Measurements from ENCODE around the gene CTRB1.

CTRB1 gene

DNA sequence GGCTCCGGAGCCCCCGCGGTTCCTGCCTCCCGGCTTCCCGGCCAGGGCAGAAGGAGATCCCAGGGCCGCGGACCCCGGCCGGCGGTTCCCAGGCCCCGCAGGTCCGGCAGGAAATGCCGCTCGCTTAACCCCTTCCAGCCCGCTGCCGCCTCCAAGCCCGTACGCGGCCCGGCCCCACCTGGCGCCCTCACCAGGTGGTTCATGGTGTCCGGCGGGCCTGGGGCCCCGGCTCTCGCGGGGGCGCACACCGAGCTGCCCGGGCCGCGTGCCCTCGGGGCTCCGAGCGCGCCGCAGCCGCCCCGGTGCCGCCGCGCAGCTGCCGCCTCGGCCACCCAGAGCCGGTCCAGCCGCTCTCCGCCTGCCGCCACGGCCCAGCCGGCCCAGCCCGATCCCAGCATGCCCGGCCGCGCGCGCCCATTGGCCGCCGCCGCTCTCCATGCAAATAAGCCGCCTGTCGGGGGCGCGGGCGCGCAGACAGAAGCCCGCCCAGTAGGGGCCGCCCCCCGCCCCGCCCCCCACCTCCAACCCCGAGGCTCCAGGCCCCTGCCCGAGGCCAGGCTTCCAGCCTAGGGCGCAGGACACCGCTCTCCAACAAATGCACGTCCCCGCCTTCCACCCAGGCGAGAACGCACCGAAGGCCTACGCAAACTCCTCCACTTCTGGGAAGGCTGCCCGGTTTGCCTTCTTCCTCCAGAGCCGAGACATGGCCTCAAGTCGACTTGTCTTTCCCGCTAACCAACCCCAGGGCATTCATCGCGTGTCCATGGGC, 32.7 kb downstream of the CTRB1 start, which contains the start of gene BCAR1:
TSS of gene BCAR1 (minus strand) at position 345 of the 769 bp plus-strand sequence. CDS start at position 203, 142 bp downstream.
- H3K9me3 Mint-ChIP-seq: no peaks in the 10 kb centered on the region
- H3K27me3 Mint-ChIP-seq: peaks cover 83% of the 10 kb centered on the region
- peaks cover 6% of the 10 kb centered on the region for H3K4me1 Mint-ChIP-seq
- H3K36me3 Mint-ChIP-seq (ENCODE audit: insufficient read depth): no peaks in the 10 kb centered on the region
- ATAC-seq (replicated peaks; ENCODE audit: extremely low read depth, poor library complexity, severe bottlenecking): no peak
- peak within 1 kb of the TSS; percentile 66 for H3K4me3 Mint-ChIP-seq
- no peak for DNase-seq (ENCODE audit: low spot score in 2 of 2)
- no peak within 1 kb of the TSS for H3K27ac Mint-ChIP-seq (ENCODE audit: low read depth)

DNA sequence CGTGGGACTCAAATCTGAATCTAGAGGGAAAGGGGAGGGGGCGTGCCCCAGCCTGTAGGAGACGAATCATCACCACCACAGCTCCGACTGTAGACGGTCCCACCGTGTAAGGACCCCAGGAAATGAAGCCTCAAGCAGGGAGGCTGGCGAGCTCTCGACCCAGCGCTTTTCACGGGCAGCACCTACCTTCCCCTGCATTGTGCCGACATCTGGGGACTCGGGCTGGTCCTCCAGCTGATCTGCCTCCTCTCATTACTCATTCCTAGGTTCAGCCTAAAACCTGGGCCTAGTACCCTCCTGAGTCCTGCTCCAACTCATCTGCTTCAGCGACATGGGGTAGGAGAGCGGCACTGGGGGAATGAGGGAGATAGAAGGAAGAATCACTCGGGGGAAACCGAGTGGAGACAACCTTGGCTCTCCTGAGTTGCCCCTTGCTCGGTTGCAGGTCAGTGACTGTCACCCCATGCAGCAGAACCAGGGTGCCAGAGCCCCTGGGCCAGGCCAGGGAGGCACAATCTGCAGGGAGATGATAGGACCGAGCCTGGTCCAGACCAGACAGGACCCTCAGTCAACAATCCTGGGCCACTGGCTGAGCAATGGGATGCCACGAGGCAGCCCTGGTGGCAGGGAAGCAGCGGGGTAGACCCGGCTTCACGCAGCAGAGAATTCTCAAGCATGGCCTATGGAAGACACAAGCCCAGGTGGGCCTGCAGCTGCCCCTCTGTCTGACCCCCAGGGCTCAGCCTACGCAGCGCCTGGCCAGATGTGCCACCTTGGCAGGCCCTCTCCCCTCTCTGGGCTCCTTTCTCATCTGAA, 33.5 kb downstream of the CTRB1 start:
- ATAC-seq (replicated peaks; ENCODE audit: extremely low read depth, poor library complexity, severe bottlenecking): no peak

DNA sequence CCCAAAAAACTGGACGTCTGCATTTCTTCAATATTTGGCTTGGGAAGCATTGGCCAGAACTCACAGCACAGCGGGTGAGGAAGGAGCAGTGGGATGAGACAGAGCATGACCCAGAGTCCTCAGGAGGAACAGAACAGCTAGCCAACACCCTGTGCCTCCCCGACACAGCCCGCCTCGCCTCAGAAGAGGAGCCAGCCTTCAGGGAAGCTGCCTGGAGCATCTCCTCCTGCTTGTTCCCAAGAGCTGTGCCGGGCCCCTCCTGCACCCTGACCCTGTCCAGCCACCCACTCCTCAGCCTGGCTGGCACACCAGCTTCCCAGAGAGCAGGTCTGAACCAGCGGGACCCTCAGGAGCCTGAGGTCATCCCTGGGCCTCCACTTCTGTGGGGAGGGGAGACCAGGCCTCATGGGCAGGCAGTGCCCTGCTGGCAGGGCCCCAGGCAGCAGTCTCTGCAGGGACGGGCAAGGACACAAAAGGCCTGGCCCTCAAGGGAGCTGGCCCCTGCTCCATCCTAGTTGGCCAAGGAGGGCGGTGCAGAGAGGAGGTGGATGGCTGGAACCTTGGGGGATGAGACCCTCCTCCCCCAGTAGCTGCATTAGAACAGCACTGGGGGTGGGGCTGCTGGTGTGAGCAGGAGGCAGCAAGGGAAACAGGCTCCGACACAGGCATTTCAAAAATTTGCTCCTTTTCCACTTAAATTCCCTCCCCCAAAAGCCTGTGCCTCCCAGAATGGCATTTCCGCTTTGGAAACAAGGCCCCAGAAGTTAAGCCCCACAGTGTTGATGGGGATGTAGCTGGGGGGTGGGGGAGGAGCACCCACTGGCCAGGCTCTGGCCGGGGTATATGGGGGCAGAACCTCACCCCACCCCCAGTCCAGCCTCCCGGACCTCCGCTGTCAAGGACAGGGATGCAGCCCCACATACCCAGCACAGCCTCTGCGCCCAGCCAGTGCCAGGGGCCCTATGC, 34.4 kb downstream of the CTRB1 start:
- DNase-seq (ENCODE audit: low spot score in 2 of 2): no peak
- Mint-ChIP-seq H3K27me3 (peaks cover 79% of the 10 kb centered on the region), H3K4me1 (peaks cover 4% of the 10 kb centered on the region), H3K4me3 (no peak overlapping the region), H3K9me3 (no peaks in the 10 kb centered on the region), H3K36me3 (ENCODE audit: insufficient read depth) (no peaks in the 10 kb centered on the region), H3K27ac (ENCODE audit: low read depth) (no peak overlapping the region)
- ATAC-seq (replicated peaks; ENCODE audit: extremely low read depth, poor library complexity, severe bottlenecking): no peak

More for the DNA sequence above, 33.5 kb downstream of the CTRB1 start:
- Mint-ChIP-seq H3K9me3 (no peaks in the 10 kb centered on the region), H3K4me3 (peak overlapping the region; percentile 66), H3K4me1 (peaks cover 6% of the 10 kb centered on the region), H3K36me3 (ENCODE audit: insufficient read depth) (no peaks in the 10 kb centered on the region), H3K27me3 (peaks cover 79% of the 10 kb centered on the region), H3K27ac (ENCODE audit: low read depth) (no peak overlapping the region)
- no peak for DNase-seq (ENCODE audit: low spot score in 2 of 2)

DNA sequence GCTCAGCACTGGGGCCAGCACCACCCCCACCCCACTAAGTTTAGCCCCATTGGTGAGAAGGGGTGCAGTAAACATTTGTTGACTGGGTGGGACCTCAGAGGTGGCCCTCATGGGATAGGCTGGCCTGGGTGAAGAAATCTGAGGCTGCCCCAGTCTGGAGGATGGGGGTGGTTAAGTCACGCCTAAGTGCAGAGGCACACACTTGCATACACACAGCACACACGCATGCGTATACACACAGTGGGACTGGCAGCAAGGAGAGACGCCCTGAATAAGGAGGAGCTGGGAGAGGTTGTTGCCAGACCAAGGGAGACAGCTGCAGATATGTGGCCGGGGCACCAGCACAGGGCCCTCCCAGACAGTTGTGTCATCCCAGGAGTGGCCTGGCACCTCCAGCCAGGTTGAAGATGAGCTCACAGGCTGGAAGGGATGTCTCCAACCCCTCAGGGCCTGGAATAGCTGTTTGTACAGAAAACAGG, 35.6 kb downstream of the CTRB1 start:
- no peaks in the 10 kb centered on the region for H3K36me3 Mint-ChIP-seq (ENCODE audit: insufficient read depth)
- no peak for ATAC-seq (replicated peaks; ENCODE audit: extremely low read depth, poor library complexity, severe bottlenecking)
- no peak for DNase-seq (ENCODE audit: low spot score in 2 of 2)
- peaks cover 71% of the 10 kb centered on the region for H3K27me3 Mint-ChIP-seq
- H3K4me3 Mint-ChIP-seq: no peak overlapping the region
- H3K4me1 Mint-ChIP-seq: no peaks in the 10 kb centered on the region
- no peak overlapping the region for H3K27ac Mint-ChIP-seq (ENCODE audit: low read depth)
- H3K9me3 Mint-ChIP-seq: no peaks in the 10 kb centered on the region

DNA sequence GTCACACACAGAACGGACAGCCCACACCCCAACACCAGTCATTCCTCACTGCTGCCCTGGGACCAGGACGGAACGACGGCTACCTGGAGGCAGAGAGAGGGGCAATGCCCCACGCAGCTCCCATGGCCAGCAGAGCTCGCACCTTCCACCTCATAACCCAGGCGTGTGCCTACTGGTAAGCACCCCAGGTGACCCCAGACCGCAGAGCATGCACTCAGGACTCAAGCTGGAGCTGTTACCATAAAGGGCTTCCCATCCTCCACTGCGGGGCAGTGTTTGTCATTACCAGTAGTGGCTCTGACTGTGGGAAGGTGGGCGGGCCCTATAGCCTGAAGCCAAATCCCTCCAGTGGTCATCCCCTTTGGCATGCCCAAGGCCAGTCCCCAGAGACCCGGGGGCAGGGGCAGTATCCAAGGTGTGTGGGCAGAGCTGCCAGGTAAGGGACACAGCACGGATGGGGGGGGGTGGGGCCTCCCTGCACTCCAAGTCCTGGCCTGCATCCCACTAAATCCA, 37.3 kb downstream of the CTRB1 start:
- no peak overlapping the region for H3K4me3 Mint-ChIP-seq
- no peaks in the 10 kb centered on the region for H3K36me3 Mint-ChIP-seq (ENCODE audit: insufficient read depth)
- H3K27ac Mint-ChIP-seq (ENCODE audit: low read depth): no peak overlapping the region
- H3K4me1 Mint-ChIP-seq: no peaks in the 10 kb centered on the region
- no peaks in the 10 kb centered on the region for H3K9me3 Mint-ChIP-seq
- no peak for DNase-seq (ENCODE audit: low spot score in 2 of 2)
- H3K27me3 Mint-ChIP-seq: peaks cover 59% of the 10 kb centered on the region
- no peak for ATAC-seq (replicated peaks; ENCODE audit: extremely low read depth, poor library complexity, severe bottlenecking)

DNA sequence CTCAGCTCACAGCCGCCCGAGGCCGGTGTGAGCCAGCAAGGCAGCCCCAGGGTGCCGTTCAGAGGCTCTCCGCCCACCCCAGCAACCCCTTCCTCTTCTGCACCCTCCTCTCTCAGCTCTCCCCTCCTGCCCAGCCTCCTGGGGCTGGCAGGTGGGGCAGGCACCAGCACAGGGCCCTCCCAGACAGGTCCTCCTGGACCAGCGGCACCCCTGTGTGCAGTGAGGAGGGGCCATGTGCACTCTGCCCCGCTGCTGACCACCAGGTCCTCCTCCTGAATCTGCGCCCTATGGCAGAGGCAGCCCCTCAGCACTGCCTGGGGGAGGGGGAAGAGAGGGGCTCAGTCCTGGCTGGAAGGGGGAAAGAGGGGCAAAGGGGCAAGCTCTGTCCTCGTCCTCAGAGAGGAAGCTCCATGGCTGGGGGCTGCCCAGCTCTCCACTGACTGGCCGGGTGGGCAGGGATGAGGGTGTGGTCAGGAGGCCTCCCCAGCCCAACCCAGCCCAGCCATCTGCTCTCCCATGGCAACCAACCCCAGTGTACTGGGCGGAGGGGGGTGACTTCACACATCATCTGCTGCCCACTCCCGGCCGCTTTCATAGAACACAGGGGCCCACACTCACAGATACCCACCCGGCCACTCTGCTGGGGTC, 38.0 kb downstream of the CTRB1 start:
- H3K36me3 Mint-ChIP-seq (ENCODE audit: insufficient read depth): no peaks in the 10 kb centered on the region
- no peak for DNase-seq (ENCODE audit: low spot score in 2 of 2)
- H3K9me3 Mint-ChIP-seq: no peaks in the 10 kb centered on the region
- no peak for ATAC-seq (replicated peaks; ENCODE audit: extremely low read depth, poor library complexity, severe bottlenecking)
- peaks cover 60% of the 10 kb centered on the region for H3K27me3 Mint-ChIP-seq
- no peaks in the 10 kb centered on the region for H3K4me1 Mint-ChIP-seq
- H3K4me3 Mint-ChIP-seq: no peak overlapping the region
- H3K27ac Mint-ChIP-seq (ENCODE audit: low read depth): no peak overlapping the region

DNA sequence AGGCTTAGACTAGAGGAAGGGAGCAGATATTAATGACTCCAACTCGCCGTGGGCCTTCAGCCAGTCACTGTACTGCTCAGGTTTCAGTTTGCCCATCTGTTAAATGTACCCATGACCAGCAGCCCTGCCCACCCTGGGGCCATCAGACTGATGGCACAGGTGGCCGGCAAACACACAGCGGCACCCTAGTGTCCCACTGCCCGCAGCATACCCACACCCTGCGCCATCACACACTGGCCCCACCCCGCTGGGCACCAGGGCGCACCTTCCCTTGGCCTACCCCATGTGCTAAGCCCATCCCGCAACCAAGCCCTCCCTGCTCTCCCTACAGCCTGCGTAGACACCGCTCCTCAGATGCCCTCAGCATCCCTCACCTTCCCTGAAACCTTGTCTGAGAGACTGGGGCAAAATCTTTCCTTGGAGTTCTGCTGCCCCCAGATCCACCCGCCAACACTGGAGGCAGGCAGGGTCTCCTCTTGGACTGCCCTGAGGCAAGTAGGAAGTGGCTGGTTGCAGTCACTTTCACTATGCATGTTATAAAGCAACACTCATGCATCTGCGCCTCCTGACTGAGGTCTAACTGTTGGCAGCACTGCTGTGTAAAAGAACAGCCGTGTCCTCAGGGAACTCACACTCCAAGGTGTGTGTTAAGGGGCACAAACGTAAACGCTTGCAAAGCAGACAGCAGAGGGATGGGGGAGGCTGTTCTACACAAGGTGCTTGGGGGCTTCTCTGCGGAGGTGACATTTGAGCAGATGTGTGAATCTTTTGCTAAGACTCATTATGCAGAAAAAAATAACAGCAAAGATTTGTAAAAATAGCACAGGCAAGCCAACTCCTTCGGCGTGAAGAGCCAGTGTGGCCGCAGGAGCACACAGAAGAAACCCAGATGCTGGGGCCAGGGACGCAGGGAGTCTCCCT, 39.4 kb downstream of the CTRB1 start:
- no peaks in the 10 kb centered on the region for H3K4me1 Mint-ChIP-seq
- H3K27me3 Mint-ChIP-seq: peaks cover 60% of the 10 kb centered on the region
- H3K27ac Mint-ChIP-seq (ENCODE audit: low read depth): no peak overlapping the region
- no peaks in the 10 kb centered on the region for H3K36me3 Mint-ChIP-seq (ENCODE audit: insufficient read depth)
- H3K9me3 Mint-ChIP-seq: no peaks in the 10 kb centered on the region
- no peak for DNase-seq (ENCODE audit: low spot score in 2 of 2)
- no peak overlapping the region for H3K4me3 Mint-ChIP-seq
- no peak for ATAC-seq (replicated peaks; ENCODE audit: extremely low read depth, poor library complexity, severe bottlenecking)

DNA sequence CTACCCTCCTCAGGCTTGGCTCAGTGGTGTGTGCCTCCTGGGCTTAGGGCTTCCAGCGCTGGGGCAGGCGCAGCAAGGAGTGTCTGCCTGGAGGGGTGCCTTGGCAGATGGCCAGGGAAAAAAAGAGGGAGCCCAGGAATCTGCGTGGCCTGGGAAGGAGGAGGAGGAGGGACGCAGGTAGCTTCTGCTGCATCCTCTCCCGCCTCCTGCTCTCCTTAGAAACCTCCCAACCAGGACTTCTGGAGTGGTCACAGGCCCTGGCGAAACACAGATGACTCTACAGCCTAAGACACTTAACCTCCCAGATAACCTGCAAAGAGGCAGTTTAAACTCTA, 40.0 kb downstream of the CTRB1 start:
- DNase-seq (ENCODE audit: low spot score in 2 of 2) (no peak), ATAC-seq (replicated peaks; ENCODE audit: extremely low read depth, poor library complexity, severe bottlenecking) (no peak)
- H3K36me3 Mint-ChIP-seq (ENCODE audit: insufficient read depth): no peaks in the 10 kb centered on the region
- no peak overlapping the region for H3K27ac Mint-ChIP-seq (ENCODE audit: low read depth)
- no peaks in the 10 kb centered on the region for H3K4me1 Mint-ChIP-seq
- H3K27me3 Mint-ChIP-seq: peaks cover 60% of the 10 kb centered on the region
- no peak overlapping the region for H3K4me3 Mint-ChIP-seq
- no peaks in the 10 kb centered on the region for H3K9me3 Mint-ChIP-seq

DNA sequence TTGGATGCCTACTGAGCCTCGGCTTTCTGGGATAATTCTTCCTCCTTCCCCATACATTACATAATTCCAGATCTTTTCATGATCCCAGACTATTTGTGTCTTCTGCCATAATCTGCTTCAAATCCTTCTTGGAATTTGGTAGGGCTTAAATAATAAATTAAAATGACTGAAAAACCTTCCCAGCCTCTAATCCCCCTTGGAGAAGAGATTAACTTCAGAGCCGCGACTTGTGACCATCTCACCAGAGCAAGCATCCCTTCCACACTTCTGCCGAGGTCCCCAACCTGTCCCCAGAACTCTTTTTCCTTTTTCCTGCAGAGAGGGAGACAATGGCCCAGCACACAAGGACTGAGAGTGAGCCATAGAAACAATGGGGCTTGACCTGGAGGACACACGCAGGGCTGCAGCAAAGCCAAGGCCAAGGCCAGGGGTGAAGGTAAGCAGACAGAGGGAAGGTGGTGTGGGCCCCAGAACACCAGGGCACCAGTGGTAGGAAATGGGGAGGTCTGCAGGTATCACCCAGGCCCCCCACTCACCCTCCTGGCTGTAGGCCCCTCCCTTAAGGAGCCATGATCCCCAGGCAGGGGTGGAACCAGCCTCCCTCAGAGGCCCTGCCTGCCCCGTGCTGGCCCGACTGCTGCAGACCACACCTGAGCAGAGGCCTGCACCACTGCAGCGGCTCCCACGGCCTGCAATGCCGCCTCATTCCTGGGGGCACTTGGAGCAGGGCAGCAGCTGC, 42.2 kb downstream of the CTRB1 start:
- no peak overlapping the region for H3K4me3 Mint-ChIP-seq
- no peak for DNase-seq (ENCODE audit: low spot score in 2 of 2)
- no peaks in the 10 kb centered on the region for H3K9me3 Mint-ChIP-seq
- H3K4me1 Mint-ChIP-seq: no peaks in the 10 kb centered on the region
- peaks cover 56% of the 10 kb centered on the region for H3K27me3 Mint-ChIP-seq
- ATAC-seq (replicated peaks; ENCODE audit: extremely low read depth, poor library complexity, severe bottlenecking): no peak
- no peak overlapping the region for H3K27ac Mint-ChIP-seq (ENCODE audit: low read depth)
- H3K36me3 Mint-ChIP-seq (ENCODE audit: insufficient read depth): no peaks in the 10 kb centered on the region

DNA sequence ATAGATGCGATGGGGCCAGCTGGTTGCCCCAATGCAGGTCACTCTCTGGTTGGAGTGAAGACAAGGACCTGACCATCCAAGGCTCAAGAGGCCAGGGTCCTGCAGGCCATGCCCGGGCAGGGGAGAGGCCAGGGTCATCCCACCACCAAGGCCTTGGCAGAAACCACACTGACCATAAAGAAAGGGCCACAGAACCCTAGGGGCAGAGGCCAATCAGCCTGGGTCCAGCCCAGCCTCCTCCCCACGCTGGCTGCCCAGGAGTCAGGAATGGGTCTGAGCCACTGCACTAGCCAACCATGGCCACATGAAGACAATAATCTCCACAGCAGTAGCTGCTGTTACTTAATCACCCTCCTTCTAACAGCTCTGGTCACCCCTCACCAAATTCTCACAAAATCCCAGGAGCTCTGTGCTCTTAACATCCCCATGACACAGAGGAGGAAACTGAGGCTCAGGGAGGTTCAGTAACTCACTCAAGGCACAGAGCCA, 42.8 kb downstream of the CTRB1 start:
- Mint-ChIP-seq H3K4me1 (peaks cover 5% of the 10 kb centered on the region), H3K36me3 (ENCODE audit: insufficient read depth) (no peaks in the 10 kb centered on the region), H3K27ac (ENCODE audit: low read depth) (no peak overlapping the region), H3K4me3 (no peak overlapping the region), H3K27me3 (peaks cover 62% of the 10 kb centered on the region), H3K9me3 (no peaks in the 10 kb centered on the region)
- DNase-seq (ENCODE audit: low spot score in 2 of 2) (no peak), ATAC-seq (replicated peaks; ENCODE audit: extremely low read depth, poor library complexity, severe bottlenecking) (no peak)

Measured in central memory CD8-positive, alpha-beta T cell (primary cell).